Stimulated activated naive CD8-positive, alpha-beta T cell treated with anti-CD3 and anti-CD28 coated beads, Interleukin-15, Interleukin-2, amounts not matched to agents 100 ng/mL and 50 ng/mL, for 24 hours (primary cell): ENCODE data around the gene P3R3URF.
A peak's percentile ranks its signal among the peaks of the same experiment; 100 is the strongest.

Experiments
- H3K27ac Mint-ChIP-seq: one replicate; pipeline ENCODE4 v1.8.0; 2021; ENCODE audit warnings: mild to moderate bottlenecking, mixed read lengths
- H3K27me3 Mint-ChIP-seq: one replicate; pipeline ENCODE4 v1.8.0; 2021; ENCODE audit warnings: mixed read lengths
- H3K36me3 Mint-ChIP-seq: one replicate; pipeline ENCODE4 v1.8.0; 2021; ENCODE audit warnings: low read depth, mixed read lengths
- H3K4me1 Mint-ChIP-seq: one replicate; pipeline ENCODE4 v1.8.0; 2021; ENCODE audit warnings: low read depth, mixed read lengths
- H3K4me3 Mint-ChIP-seq: one replicate; pipeline ENCODE4 v1.8.0; 2021; ENCODE audit warnings: mild to moderate bottlenecking, mixed read lengths
- H3K9me3 Mint-ChIP-seq: one replicate; pipeline ENCODE4 v1.8.0; 2021; ENCODE audit warnings: mixed read lengths

P3R3URF gene

DNA sequence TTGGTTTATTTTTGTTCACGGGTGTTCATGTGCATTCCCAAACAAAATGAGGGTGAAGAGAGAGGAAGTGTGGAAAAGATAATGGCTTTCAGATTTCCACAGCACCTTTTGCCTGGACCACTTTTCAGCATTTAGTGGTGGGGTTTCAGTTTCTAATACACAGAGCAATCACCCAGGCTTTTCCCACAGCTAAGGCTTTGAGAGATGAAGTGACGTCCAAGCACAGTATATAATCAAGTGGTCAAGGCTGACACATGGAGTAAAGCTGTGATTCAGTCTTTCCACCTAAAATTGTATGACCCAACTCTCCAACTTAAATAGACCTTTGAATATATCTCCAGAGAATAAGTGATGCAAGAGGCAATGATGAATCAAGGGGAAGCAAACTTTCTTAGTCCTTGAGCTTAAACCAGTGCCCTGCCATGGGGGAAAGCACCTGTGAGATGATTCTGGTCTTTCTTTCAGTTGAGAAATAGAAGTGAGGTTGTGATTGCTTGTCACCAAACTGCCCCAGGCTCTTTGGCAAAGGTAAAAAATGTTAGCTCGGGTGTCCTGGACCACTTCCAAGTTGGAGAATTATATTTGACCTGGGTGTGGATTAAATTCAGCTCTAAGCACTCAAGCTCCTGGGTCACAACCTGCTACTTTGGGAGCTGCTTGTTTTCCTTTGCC, 41.5 kb downstream of the P3R3URF start:
- H3K9me3 Mint-ChIP-seq, result no peaks in the 10 kb centered on the region
- no peaks in the 10 kb centered on the region for H3K36me3 Mint-ChIP-seq
- H3K4me1 Mint-ChIP-seq, result peaks cover 45% of the 10 kb centered on the region
- peaks cover 50% of the 10 kb centered on the region for H3K27me3 Mint-ChIP-seq
- no peak overlapping the region for H3K4me3 Mint-ChIP-seq
- no peak overlapping the region for H3K27ac Mint-ChIP-seq

DNA sequence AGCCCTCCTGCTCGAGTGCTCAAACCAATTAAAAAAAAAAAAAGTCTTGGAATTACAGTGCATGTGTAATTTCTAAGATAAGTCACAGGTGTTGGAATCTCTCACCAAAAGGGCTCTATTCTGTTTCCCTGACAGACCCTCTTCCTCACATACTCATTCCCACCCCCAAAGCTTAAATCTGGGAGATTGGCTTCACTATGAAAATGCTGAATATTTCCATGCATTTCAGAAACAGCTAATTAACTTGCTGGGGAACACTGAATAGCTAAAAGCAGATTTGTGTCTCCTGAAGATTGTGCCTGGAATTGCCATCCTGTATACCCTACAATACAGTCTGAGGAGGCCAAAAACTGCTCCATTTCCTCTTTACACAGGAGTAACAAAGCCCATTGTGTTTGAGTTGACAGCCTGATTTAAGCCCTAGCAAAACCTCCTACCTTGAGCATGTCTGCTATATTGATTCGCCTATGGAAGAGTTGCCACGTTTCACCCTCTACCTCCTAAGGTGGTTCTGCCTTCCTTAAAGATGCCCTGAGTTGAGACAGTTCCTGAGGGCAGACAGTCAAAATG, 42.4 kb downstream of the P3R3URF start:
- Mint-ChIP-seq H3K27ac (no peak overlapping the region), H3K4me3 (peak overlapping the region; percentile 91), H3K36me3 (no peaks in the 10 kb centered on the region), H3K9me3 (no peaks in the 10 kb centered on the region), H3K4me1 (peaks cover 45% of the 10 kb centered on the region), H3K27me3 (peaks cover 55% of the 10 kb centered on the region)

DNA sequence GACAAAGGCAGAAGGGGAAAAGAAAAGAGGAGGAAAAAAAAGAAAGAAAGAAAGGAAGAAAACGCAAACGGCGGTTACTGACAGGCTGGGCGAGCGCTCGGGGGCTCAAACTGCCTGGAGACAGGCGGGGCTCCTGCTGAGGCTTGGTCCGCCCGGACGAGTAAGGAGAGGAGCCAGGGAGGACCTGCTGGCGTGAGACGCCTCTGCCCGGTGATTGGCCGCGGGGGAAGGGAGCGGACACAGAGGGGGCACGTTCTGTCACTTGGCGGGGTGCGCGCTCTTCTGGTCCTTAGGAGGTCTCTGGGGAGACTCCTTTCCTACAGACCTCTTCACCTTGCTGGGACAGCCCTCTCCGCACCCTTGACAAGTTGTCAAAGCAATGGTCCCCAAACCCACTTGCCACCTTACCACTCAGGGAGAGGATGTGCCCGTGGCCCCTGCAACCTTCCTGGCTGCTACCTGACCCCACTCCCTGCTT, 43.1 kb downstream of the P3R3URF start:
- peaks cover 50% of the 10 kb centered on the region for H3K27me3 Mint-ChIP-seq

DNA sequence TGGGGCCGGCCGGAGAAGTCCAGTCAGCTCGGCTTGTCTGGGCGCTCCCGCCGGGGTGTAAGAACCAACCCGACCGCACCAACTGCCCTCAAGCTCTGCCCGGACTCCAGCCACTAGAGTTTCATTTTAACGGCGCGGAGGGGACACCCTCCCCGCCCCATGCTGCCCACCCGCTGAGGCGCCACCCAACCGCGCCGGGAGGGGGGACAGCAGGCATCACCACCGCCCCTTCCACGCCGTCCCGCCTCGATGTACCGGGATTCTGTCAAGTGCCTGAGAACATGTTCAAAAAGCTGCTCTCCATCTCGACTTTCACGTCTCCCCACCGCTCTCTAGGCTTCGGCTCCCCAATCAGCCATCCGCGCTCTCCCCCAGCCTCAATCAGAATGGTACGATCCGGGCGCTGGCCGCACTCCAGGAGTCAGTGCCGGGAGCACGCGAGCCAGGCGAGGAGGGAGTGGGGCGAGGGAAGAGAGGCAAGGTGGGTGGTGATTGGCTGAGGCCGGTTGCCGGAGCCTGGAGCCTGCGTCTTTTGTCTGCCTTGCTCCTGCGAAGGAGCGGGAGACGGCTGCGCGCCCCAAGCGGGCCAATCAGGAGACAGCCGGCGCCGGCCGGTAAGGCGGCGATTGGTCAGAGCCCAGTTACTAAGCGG, 43.6 kb downstream of the P3R3URF start, which contains the start of gene PIK3R3:
Gene PIK3R3, minus strand, starts transcription at position 101 of the 652 bp plus-strand sequence. CDS start 677 bp downstream, outside the sequence.
- Mint-ChIP-seq H3K4me1 (peaks cover 45% of the 10 kb centered on the region), H3K4me3 (peak within 1 kb of the TSS; percentile 91), H3K9me3 (no peaks in the 10 kb centered on the region), H3K27ac (peak within 1 kb of the TSS; percentile 97), H3K36me3 (no peaks in the 10 kb centered on the region), H3K27me3 (peaks cover 53% of the 10 kb centered on the region)

More for the DNA sequence above, 43.1 kb downstream of the P3R3URF start:
- H3K36me3 Mint-ChIP-seq, result no peaks in the 10 kb centered on the region
- H3K4me1 Mint-ChIP-seq, result peaks cover 45% of the 10 kb centered on the region
- no peaks in the 10 kb centered on the region for H3K9me3 Mint-ChIP-seq
- peak overlapping the region; percentile 91 for H3K4me3 Mint-ChIP-seq
- H3K27ac Mint-ChIP-seq, result peak overlapping the region; percentile 97

DNA sequence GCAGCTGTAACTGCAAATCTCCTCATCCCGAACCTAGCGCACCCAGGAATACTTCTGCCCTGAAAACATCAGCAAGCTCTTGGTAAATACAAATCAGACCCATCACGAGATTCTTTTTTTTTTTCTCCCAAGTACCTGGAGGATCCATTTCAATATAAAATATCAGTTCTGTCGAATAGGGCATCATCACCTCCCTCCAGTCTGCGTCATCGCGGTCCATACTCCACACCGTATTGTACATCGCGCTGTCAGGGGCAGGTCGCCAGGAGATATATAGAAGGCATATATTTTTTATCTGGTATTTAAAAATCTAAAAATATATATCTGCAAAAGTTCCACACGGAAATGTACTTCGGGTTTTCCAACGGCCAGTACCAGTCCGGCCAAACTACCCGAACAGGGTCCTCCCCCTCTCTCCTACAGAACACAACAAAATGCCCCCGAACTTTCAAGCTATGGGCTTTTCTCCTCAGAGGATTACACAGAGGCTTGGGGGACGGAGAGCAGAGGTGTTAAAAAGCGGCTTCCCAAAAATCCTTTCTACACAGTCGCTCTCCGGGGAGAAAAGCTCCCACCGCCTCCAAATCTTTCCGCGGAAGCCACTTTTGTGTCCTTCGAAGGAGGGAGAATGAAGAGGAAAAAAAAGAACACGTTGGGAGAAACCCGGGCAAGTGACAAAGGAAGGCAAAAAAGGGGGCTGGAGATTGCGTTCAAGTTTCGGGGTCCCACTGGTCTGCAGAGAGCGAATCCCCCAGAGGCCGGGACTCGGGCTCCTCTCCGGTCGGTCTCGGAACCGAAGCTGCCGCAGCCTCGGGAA, 44.4 kb downstream of the P3R3URF start:
- peak overlapping the region; percentile 71 for H3K27ac Mint-ChIP-seq

DNA sequence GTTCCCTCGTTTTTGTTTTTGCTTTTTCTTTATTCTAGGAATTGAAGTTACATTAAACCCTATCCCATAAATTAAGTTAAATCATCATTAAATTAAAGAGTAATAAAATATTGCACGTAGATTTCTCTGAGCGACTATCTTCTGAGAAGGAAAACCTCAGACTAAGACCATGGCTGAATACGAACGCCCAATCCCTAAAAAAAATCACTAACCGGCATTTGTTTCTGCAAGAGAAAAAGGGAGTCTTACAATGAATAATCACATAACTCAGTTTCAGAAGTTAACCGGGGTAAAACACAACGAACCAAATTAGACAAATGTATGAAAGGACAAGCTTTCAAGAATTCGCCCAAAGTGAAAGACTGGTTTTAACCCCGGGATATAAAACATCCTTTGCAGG, 45.2 kb downstream of the P3R3URF start:
- no peaks in the 10 kb centered on the region for H3K36me3 Mint-ChIP-seq

More for the DNA sequence above, 44.4 kb downstream of the P3R3URF start:
- peaks cover 45% of the 10 kb centered on the region for H3K4me1 Mint-ChIP-seq
- H3K4me3 Mint-ChIP-seq, result peak overlapping the region; percentile 91
- H3K9me3 Mint-ChIP-seq, result no peaks in the 10 kb centered on the region
- no peaks in the 10 kb centered on the region for H3K36me3 Mint-ChIP-seq
- H3K27me3 Mint-ChIP-seq, result peaks cover 56% of the 10 kb centered on the region

DNA sequence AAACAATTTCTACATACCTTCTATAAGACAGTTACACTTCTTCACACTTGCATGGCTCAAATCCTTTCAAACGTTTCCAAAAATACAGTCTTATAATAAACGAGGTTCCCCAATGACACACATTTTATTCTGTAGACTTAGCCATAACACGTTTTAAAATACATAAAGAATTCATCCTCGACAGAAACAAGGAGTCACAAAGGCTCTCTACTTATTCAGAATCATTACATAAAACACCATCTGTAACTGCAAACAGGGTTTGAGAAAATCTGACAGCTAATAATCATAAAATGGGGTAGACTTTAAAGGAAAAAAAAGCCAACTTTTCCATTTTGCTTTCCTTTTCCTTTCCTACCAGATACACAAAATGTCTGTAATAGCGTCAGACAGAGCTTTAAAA, 45.7 kb downstream of the P3R3URF start:
- Mint-ChIP-seq H3K4me1 (peaks cover 45% of the 10 kb centered on the region), H3K9me3 (no peaks in the 10 kb centered on the region), H3K36me3 (no peaks in the 10 kb centered on the region), H3K27me3 (peaks cover 56% of the 10 kb centered on the region), H3K4me3 (peak overlapping the region; percentile 2), H3K27ac (no peak overlapping the region)

More for the DNA sequence above, 45.2 kb downstream of the P3R3URF start:
- H3K9me3 Mint-ChIP-seq, result no peaks in the 10 kb centered on the region
- H3K27me3 Mint-ChIP-seq, result peaks cover 56% of the 10 kb centered on the region
- peak overlapping the region; percentile 91 for H3K4me3 Mint-ChIP-seq
- no peak overlapping the region for H3K27ac Mint-ChIP-seq
- peaks cover 45% of the 10 kb centered on the region for H3K4me1 Mint-ChIP-seq

DNA sequence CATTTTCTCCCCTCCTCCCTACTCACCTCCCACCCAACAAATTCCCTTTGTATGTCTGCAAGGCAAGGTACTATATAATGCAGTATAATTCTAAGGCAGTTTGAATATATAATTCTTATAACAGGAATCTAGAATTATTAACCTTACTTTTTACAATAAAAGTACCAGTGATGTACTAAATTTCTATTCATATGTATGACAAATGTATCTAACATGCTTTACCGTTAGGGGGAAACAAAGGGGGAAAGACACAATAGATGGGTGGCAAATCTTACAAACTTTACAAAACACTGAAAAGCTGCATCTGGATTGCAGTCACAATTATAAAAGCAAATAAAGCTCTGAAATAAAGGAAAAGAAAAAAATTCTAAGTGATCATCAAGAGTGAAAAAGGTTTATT, 46.2 kb downstream of the P3R3URF start:
- Mint-ChIP-seq H3K4me3 (no peak overlapping the region), H3K9me3 (no peaks in the 10 kb centered on the region), H3K36me3 (no peaks in the 10 kb centered on the region), H3K27ac (no peak overlapping the region), H3K4me1 (peaks cover 45% of the 10 kb centered on the region), H3K27me3 (peaks cover 56% of the 10 kb centered on the region)

DNA sequence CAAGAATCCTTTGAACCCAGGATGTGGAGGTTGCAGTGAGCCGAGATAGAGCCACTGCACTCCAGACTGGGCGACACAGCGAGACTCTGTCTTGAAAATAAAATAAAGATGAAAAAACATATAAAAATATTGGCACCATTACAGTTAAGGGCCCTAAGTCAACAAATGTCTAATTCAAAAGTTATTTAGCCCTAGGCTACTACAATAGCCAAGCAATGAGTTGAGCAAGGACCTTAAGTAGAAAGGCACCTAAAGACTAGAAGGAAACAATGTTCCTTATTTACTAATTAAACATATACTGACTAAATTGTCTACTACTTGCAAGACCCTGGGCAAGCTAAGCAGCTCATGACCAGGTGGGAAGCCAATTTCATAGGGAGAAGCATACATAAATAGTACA, 47.9 kb downstream of the P3R3URF start:
- Mint-ChIP-seq H3K27me3 (peaks cover 45% of the 10 kb centered on the region), H3K4me3 (no peak overlapping the region), H3K9me3 (no peaks in the 10 kb centered on the region)

More for the DNA sequence above, 47.9 kb downstream of the P3R3URF start:
- Mint-ChIP-seq H3K27ac (no peak overlapping the region), H3K4me1 (peaks cover 30% of the 10 kb centered on the region), H3K36me3 (no peaks in the 10 kb centered on the region)
